K562 (cell line): ENCODE measurements around the gene UBE2R2. TPM values are rescaled to one million over a fixed set of nuclear protein-coding genes. Genes with fewer than 3 reads are reported as not detected.

Source experiments
- ATAC-seq: fragments of 200-7000 bp; cut with Tn5 transposase; 3 replicates; pipeline ENCODE4 v1.9.1; 2020; ENCODE audit warnings: moderate library complexity
- BruUV-seq: library from RNA; stranded (reverse); fragments of 400-500 nt; replicated peaks from 2 replicates; lab custom pipeline; 2021; lab: Mats Ljungman, UMichigan
- CTCF ChIA-PET: fragments of 300-600 bp; formaldehyde crosslinking; extraction: SDS; loops from one replicate; lab custom pipeline; 2021; ENCODE audit warnings: low intra/inter-chr PET ratio; lab: Yijun Ruan, JAX
- POLR2A ChIA-PET: fragments of 300-600, 350-650 bp; sonication (Branson Sonifier 250); formaldehyde crosslinking; extraction: SDS; loops from one replicate; lab custom pipeline; 2021; ENCODE audit warnings: antibody characterized with exemption, inconsistent platforms; lab: Yijun Ruan, JAX
- DNase-seq, 4 experiments: peaks; one replicate each; pipeline versions ENCODE4 v3.0.0 to v3.0.0-alpha.2; 2011 to 2018; ENCODE audit warnings: low spot score in 3 of 4, mixed read lengths in 3 of 4; ENCODE audit errors: extremely low read depth in 1 of 4
- FAIRE-seq: peaks from 2 replicates; lab custom pipeline; 2011; peaks lifted over from hg19 to GRCh38; lab: Jason Lieb, UNC
- H2AFZ ChIP-seq: 2 replicates; pipeline ENCODE4 v1.6.0; 2011; ENCODE audit warnings: low read depth, low read length, control low read depth, inconsistent platforms
- H3K27ac ChIP-seq: fragments of 200-600 bp; 3 replicates; pipeline ENCODE4 v1.8.0; 2011; ENCODE audit warnings: low read depth, mild to moderate bottlenecking, control low read depth, inconsistent platforms, low read length, moderate library complexity, mixed read lengths; ENCODE audit errors: extremely low read depth
- H3K27me3 ChIP-seq, 2 experiments: fragments of 300-600 bp in 1 of 2; 2 replicates in 1 of 2; 3 replicates in 1 of 2; pipeline versions ENCODE4 v1.6.0 to v1.8.0; 2011; ENCODE audit warnings: inconsistent platforms in 2 of 2, low read length in 2 of 2, mild to moderate bottlenecking in 1 of 2, mixed read lengths in 1 of 2, moderate library complexity in 1 of 2; ENCODE audit not compliant: control insufficient read depth in 2 of 2, insufficient read depth in 2 of 2
- H3K36me3 ChIP-seq: fragments of 300-600 bp; 3 replicates; pipeline ENCODE4 v1.8.0; 2011; ENCODE audit warnings: mild to moderate bottlenecking, low read length, inconsistent platforms; ENCODE audit not compliant: control insufficient read depth, insufficient read depth
- H3K4me1 ChIP-seq, 2 experiments: fragments of 200-600 bp in 1 of 2; replicated peaks in 1 of 2; 2 replicates in 1 of 2; 3 replicates in 1 of 2; pipeline versions ENCODE4 v1.5.1 to v1.8.0; 2011; ENCODE audit warnings: inconsistent platforms in 2 of 2, low read length in 2 of 2, mild to moderate bottlenecking in 1 of 2, mixed read lengths in 1 of 2, moderate library complexity in 1 of 2; ENCODE audit not compliant: control insufficient read depth in 2 of 2, insufficient read depth in 2 of 2
- H3K4me2 ChIP-seq: 2 replicates; pipeline ENCODE4 v1.6.1; 2011; ENCODE audit warnings: low read length, control low read depth, inconsistent platforms, mixed read lengths; ENCODE audit not compliant: insufficient read depth
- H3K4me3 ChIP-seq: fragments of 200-600 bp; sonication (generic), shearing (Covaris generic); 2 replicates; pipeline ENCODE4 v1.5.1; 2016; ENCODE audit warnings: control low read depth, inconsistent platforms
- H3K79me2 ChIP-seq: fragments of 200-600 bp; 3 replicates; pipeline ENCODE4 v1.8.0; 2011; ENCODE audit warnings: low read length, inconsistent platforms; ENCODE audit not compliant: control insufficient read depth, insufficient read depth
- H3K9ac ChIP-seq, 2 experiments: 2 replicates each; pipeline versions ENCODE4 v1.6.0 to v1.6.1; 2011; ENCODE audit warnings: low read depth in 2 of 2, low read length in 2 of 2, control low read depth in 1 of 2, inconsistent platforms in 1 of 2, mild to moderate bottlenecking in 1 of 2, mixed read lengths in 1 of 2; ENCODE audit not compliant: insufficient read depth in 1 of 2
- H3K9me1 ChIP-seq: one replicate; pipeline ENCODE4 v1.6.0; 2011; ENCODE audit warnings: inconsistent platforms, mild to moderate bottlenecking, low read length, moderate library complexity; ENCODE audit not compliant: control insufficient read depth, insufficient read depth
- H3K9me3 ChIP-seq: replicated peaks from 2 replicates; pipeline ENCODE4 v1.5.1; 2011; ENCODE audit warnings: low read depth, low read length, inconsistent platforms; ENCODE audit not compliant: control insufficient read depth, insufficient read depth
- H4K20me1 ChIP-seq: replicated peaks from 2 replicates; pipeline ENCODE4 v1.6.1; 2011; ENCODE audit warnings: low read length, inconsistent platforms, mixed read lengths; ENCODE audit not compliant: control insufficient read depth, insufficient read depth
- BRF1 ChIP-seq: IDR thresholded peaks from 3 replicates; pipeline ENCODE4 v1.6.1; 2011; ENCODE audit warnings: borderline replicate concordance, mild to moderate bottlenecking; ENCODE audit not compliant: insufficient read length; ENCODE audit errors: extremely low read depth
- C11orf30 ChIP-seq: fragments of 450-650 bp; IDR thresholded peaks from 2 replicates; pipeline ENCODE4 v1.6.1; 2016; ENCODE audit warnings: low read depth, mild to moderate bottlenecking
- HDAC6 ChIP-seq: IDR thresholded peaks from 2 replicates; pipeline ENCODE4 v1.6.1; 2012; ENCODE audit warnings: low read depth, mild to moderate bottlenecking, control low read depth, inconsistent platforms, low read length, moderate library complexity
- NFYB ChIP-seq: IDR thresholded peaks from 2 replicates; pipeline ENCODE4 v1.6.1; 2011; ENCODE audit warnings: mild to moderate bottlenecking, moderate library complexity; ENCODE audit not compliant: insufficient read length; ENCODE audit errors: extremely low read depth
- RAD21 ChIP-seq, 2 experiments: fragments of 250-450 bp in 1 of 2; fragments of 450-650 bp in 1 of 2; sonication (Bioruptor Pico) in 1 of 2; formaldehyde crosslinking in 1 of 2; IDR thresholded peaks in 1 of 2; conservative IDR thresholded peaks in 1 of 2; 2 replicates each; pipeline versions ENCODE4 v1.4.0 to v1.8.0; 2020 to 2022; ENCODE audit warnings: mild to moderate bottlenecking in 2 of 2, moderate library complexity in 1 of 2
- SRSF9 ChIP-seq: fragments of 200-400 bp; formaldehyde crosslinking; IDR thresholded peaks from 2 replicates; pipeline ENCODE4 v1.6.1; 2017; ENCODE audit warnings: low read depth, low read length, borderline replicate concordance
- TEAD2 ChIP-seq: fragments of 450-650 bp; IDR thresholded peaks from 2 replicates; pipeline ENCODE4 v1.6.1; 2016; ENCODE audit warnings: missing genetic modification characterization, control low read depth, missing compliant biosample characterization
- ZNF507 ChIP-seq: conservative IDR thresholded peaks from 2 replicates; pipeline ENCODE4 v1.6.1; 2017; ENCODE audit warnings: missing genetic modification characterization, missing compliant biosample characterization
- WGBS: fragments of 100-300 bp; shearing (Covaris generic); methylation state at CpG from one replicate; pipeline ENCODE4 v1.1.6; 2016; ENCODE audit warnings: low coverage, mixed read lengths; ENCODE audit not compliant: insufficient coverage; ENCODE audit errors: missing lambda C conversion rate; 5-methylcytosine and 5-hydroxymethylcytosine counted together
- in situ Hi-C: fragments of 300-500 bp; cut with MboI; formaldehyde crosslinking; loops from 4 replicates; pipeline ENCODE4 v1.15.0; 2018; ENCODE audit warnings: inconsistent platforms, mixed read lengths
- intact Hi-C: fragments of 100-400 bp; cut with micrococcal nuclease; formaldehyde crosslinking; loops from 2 replicates; pipeline ENCODE4 v1.14.2; 2022
- polyA plus RNA-seq, 8 experiments: library from polyadenylated mRNA; depleted of rRNA in 4 of 8; stranded (reverse) in 5 of 8; unstranded in 3 of 8; fragments of >200 nt; fragmentation: Nextera tagmentation in 2 of 8; fragmentation: Illumina TruSeq in 1 of 8; extraction: Ambion mirVana in 2 of 8; extraction: Trizol in 1 of 8; gene quantifications; 2 replicates each; pipeline versions ENCODE4 v1.2.1 to v1.2.3, GENCODE V29; 2011 to 2014; ENCODE audit warnings: inconsistent platforms in 1 of 8, missing spikeins in 1 of 8
- total RNA-seq, 7 experiments: library from RNA; depleted of rRNA in 6 of 7; stranded (reverse); fragments of >200 nt in 6 of 7; fragmentation: Illumina TruSeq in 2 of 7; extraction: Trizol in 2 of 7; gene quantifications; 2 replicates each; pipeline versions ENCODE4 v1.2.1 to v1.2.3, GENCODE V29; 2011 to 2021; ENCODE audit warnings: low replicate concordance in 1 of 7
- TF ChIP-seq, protein P1 (sequence below): sonication (generic); formaldehyde crosslinking; IDR thresholded peaks from 2 replicates; pipeline ENCODE4 v1.8.1; 2022; ENCODE audit warnings: missing genetic modification reagents

UBE2R2 gene
- total and polyA plus RNA-seq, 9 of the 15 experiments (the other 6 are each of a cell fraction or from before 2014, with no cell fraction given), result 7.8 to 26.2 (median 11.8) TPM

- ATAC-seq (no peak), DNase-seq (no peak), FAIRE-seq (no peak)
- H4K20me1 ChIP-seq, result no peaks in the 10 kb centered on the region
- no peak overlapping the region for H3K27ac ChIP-seq
- no peaks in the 10 kb centered on the region for H3K9me3 ChIP-seq
- TF ChIP-seq SRSF9, result no peak
- TF ChIP-seq TEAD2 (tag), result no peak
- TF ChIP-seq NFYB, result no peak
- no peak for TF ChIP-seq C11orf30
- TF ChIP-seq ZNF507 (tag), result no peak
- TF ChIP-seq RAD21 (CRISPR knock-in tag; conservative IDR thresholded peaks at IDR 0.05 in 1 of 2, IDR thresholded peaks at IDR 0.05 in 1 of 2), result no peak
- TF ChIP-seq, protein P1, sequence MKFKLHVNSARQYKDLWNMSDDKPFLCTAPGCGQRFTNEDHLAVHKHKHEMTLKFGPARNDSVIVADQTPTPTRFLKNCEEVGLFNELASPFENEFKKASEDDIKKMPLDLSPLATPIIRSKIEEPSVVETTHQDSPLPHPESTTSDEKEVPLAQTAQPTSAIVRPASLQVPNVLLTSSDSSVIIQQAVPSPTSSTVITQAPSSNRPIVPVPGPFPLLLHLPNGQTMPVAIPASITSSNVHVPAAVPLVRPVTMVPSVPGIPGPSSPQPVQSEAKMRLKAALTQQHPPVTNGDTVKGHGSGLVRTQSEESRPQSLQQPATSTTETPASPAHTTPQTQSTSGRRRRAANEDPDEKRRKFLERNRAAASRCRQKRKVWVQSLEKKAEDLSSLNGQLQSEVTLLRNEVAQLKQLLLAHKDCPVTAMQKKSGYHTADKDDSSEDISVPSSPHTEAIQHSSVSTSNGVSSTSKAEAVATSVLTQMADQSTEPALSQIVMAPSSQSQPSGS, result no peak
- no peak for TF ChIP-seq BRF1
- TF ChIP-seq HDAC6, result no peak
- no peaks in the 10 kb centered on the region for H3K4me1 ChIP-seq
- ChIA-PET POLR2A (interaction anchor here (0.6 to 1.5 kb wide), 3 partner anchors 10 to 156 kb away, joined by 3 to 8 read pairs (median 3); no protein-coding TSS in a partner anchor), CTCF (no interaction called here)
- H3K4me2 ChIP-seq, result no peak overlapping the region
- 81% methylated on average over 2 of the region's 2 CpGs for WGBS
- H3K9me1 ChIP-seq, result no peaks in the 10 kb centered on the region
- BruUV-seq, result no TSS peak
- H3K9ac ChIP-seq, result no peak overlapping the region
- no peak overlapping the region for H2AFZ ChIP-seq
- no peaks in the 10 kb centered on the region for H3K79me2 ChIP-seq
- no peak overlapping the region for H3K4me3 ChIP-seq
- no peaks in the 10 kb centered on the region for H3K27me3 ChIP-seq
- intact Hi-C loops (no loop called here), in situ Hi-C loops (no loop called here)
- H3K36me3 ChIP-seq, result peaks cover 88% of the 10 kb centered on the region
These were observed 126.4 kb downstream of the UBE2R2 start for GRCh38 chr9:33943389-33943788.
